D721Med (cell line): ENCODE measurements around the gene CERS6.
"Not testable (repeated sequence)": the region's sequence is repeated elsewhere in the genome, so short reads cannot be mapped to it uniquely, and the experiment has no call there.

Experiments
- DNase-seq: peaks from one replicate; pipeline ENCODE4 v3.0.0; 2011; ENCODE audit warnings: low spot score; ENCODE audit not compliant: insufficient read length
- FAIRE-seq: peaks from 2 replicates; lab custom pipeline; 2011; peaks lifted over from hg19 to GRCh38; lab: Jason Lieb, UNC
- TF ChIP-seq, protein P1 (sequence below): IDR thresholded peaks from 2 replicates; pipeline ENCODE4 v1.5.1; 2012; ENCODE audit warnings: mild to moderate bottlenecking, control low read depth; ENCODE audit not compliant: insufficient read depth; ENCODE audit errors: missing control alignments

Gene CERS6

DNA sequence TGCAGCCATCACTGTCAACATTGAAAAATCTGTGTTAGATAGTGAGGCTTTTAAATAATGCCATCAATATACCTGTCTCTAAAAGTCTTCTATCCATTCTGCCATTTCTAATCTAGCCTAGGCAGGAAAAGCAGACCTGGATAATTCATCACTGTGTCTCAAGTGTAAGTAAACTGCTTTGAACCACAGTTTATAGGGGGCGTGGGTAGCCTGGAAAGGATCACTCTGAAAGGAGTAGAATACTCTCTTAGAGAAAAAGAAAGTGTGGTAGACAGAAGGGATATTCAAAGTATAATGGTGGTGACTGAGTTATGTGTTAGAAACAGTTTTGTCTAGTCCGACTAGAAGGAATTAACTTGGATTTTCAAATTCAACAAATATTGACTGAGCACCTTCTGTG lies 40.8 kb downstream of the CERS6 start:
- DNase-seq (no peak), FAIRE-seq (no peak)
- TF ChIP-seq, protein P1, sequence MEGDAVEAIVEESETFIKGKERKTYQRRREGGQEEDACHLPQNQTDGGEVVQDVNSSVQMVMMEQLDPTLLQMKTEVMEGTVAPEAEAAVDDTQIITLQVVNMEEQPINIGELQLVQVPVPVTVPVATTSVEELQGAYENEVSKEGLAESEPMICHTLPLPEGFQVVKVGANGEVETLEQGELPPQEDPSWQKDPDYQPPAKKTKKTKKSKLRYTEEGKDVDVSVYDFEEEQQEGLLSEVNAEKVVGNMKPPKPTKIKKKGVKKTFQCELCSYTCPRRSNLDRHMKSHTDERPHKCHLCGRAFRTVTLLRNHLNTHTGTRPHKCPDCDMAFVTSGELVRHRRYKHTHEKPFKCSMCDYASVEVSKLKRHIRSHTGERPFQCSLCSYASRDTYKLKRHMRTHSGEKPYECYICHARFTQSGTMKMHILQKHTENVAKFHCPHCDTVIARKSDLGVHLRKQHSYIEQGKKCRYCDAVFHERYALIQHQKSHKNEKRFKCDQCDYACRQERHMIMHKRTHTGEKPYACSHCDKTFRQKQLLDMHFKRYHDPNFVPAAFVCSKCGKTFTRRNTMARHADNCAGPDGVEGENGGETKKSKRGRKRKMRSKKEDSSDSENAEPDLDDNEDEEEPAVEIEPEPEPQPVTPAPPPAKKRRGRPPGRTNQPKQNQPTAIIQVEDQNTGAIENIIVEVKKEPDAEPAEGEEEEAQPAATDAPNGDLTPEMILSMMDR = no peak

DNA sequence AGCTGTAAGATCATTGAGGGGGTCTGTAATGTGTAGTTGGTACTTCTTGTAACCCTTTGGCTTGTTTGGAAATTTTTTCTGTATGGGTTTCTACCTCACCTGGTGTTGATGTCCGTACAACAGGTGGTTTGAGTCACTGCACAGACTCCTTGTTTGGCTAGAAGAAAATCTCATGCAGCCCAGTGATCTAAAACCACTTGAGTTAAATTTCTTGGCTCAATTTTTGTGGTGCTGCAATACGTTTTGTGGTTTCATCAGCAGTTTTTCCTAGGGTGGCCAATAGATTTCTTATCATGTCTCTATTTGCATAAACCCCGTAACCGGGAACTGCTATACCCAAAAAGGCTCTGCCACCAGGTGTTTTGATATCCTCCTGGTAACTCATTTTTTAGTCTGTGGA lies 43.4 kb downstream of the CERS6 start:
- FAIRE-seq (no peak), DNase-seq (no peak)
- TF ChIP-seq, protein P1 = no peak

DNA sequence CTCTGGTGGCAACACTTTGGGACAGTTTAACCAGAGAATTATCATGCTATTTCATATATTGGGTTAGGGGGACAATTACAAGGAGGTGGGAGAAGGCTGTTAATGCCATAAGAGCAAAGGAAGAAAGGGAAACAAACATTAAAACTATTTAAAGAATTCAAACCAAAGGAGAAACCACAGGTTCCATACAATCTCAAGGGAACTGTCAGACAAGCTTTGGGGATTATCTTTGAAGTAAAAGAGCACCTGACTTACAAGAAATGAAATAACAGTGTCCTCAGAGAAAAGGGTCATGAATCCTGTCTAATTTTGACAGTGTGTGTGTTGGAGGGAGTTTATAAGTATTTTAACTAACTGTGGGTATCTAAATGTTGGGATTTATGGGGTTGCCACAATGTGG lies 44.4 kb downstream of the CERS6 start:
- DNase-seq = no peak
- no peak for FAIRE-seq

DNA sequence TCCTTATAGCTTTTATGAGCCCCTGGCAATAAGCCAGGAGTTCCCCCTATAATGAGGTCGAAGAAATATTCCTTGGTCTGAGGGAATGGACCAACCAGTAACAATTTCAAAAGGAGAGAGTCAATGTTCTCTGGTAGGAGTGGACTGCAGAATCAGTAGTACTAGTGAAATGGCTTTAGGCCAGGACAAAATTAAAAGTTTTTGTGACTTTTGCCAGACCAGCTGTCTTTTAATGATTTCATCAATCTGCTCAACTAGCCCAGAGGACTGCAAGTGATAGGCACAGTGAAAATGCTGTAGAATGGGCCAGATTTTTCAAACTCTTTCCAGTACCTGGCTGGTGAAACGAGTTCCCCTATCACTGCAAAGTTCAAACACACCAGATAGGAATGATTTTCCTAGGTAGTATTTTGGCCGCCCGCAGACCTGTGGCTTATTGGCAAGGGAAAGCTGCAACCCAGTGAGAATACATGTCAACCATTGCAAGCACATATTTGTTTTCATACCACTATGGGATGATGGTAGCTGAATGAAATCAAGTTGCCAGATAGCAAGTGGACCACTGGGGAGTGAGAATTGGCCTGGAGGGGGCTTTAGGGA lies 45.5 kb downstream of the CERS6 start:
- DNase-seq (no peak), FAIRE-seq (no peak)
- TF ChIP-seq, protein P1 = no peak

More for the DNA sequence above, 44.4 kb downstream of the CERS6 start:
- TF ChIP-seq, protein P1 = no peak

DNA sequence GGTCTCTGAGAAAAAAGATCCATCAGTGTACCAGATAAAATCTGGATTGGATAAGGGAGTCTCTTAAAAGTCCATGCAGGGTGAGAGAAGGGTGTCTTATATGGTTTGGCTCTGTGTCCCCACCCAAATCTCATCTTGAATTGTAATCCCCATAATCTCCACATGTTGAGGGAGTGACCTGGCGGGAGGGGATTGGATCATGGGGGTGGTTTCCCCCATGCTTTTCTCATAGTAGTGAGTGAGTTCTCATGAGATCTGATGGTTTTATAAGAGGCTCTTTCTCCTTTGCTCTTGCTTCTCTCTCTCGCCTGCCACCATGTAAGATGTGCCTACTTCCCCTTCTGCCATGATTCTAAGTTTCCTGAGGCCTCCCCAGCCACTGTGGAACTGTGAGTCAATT lies 46.8 kb downstream of the CERS6 start:
- DNase-seq, FAIRE-seq: not testable (repeated sequence)

DNA sequence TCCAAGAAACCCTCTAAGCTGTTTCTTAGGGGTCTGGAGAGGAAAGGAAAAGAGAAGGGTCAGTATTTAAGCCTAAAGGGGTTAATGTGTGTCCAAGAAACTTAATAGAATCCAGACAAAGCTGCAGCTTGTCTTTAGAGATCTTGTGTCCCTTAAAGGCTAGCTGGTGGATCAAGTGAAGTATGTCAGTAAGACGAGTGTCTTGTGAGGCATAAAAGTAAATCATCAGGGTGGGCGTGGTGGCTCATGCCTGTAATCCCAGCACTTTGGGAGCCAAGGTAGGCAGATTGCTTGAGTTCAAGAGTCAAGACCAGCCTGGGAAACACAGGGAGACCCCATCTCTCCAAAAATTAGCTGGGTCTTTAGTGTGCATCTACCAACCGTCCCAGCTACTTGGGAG lies 47.8 kb downstream of the CERS6 start:
- TF ChIP-seq, protein P1 = no peak
- DNase-seq (no peak), FAIRE-seq (no peak)

DNA sequence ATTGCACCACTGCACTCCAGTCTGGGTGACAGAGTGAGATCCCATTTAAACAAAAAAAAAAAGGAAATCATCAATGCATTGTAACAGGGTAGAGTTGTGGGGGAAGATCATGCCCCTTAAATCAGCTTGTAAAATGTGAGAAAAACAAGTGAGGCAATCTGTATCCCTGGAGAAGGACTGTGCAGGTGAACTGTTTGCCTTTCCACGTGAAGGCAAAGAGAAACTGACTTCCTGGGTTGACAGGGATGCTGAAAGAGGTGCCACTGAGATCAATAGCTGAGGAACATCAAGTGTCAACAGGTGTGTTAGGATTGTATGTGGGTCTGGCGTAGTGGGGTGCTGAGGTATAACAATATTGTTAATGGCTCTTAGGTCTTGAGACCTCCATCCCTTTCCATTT lies 48.3 kb downstream of the CERS6 start:
- TF ChIP-seq, protein P1 = no peak
- DNase-seq = no peak
- FAIRE-seq = no peak
